Measurements from ENCODE around the gene AGAP5. TPM values are rescaled to one million over a fixed set of nuclear protein-coding genes. Genes with fewer than 3 reads are reported as not detected.
"Not testable (repeated sequence)": the region's sequence is repeated elsewhere in the genome, so short reads cannot be mapped to it uniquely, and the experiment has no call there.

AGAP5 gene
- total and polyA plus RNA-seq, 2 donors (not counting 1 experiment from before 2014, with no cell fraction given) = 11.5 to 12.9 TPM

GRCh38 chr10:73707628-73708027 lies 9.7 kb upstream of the AGAP5 start:
- H3K4me1 Mint-ChIP-seq; H3K36me3 ChIP-seq (replicated peaks in 1 of 2; ENCODE audit: control extremely low read depth in 1 of 2, control insufficient read depth in 1 of 2, extremely low read depth in 1 of 2, insufficient read depth in 2 of 2, low read length in 1 of 2); intact Hi-C loops (cut with micrococcal nuclease); H4K20me1 ChIP-seq (ENCODE audit: control insufficient read depth, insufficient read depth, low read length, poor library complexity, severe bottlenecking); H3K27me3 Mint-ChIP-seq; H3K4me3 ChIP-seq (ENCODE audit: control extremely low read depth in 1 of 5, extremely low read depth in 1 of 5, insufficient read depth in 1 of 5, low read depth in 2 of 5, low read length in 4 of 5); H3K27ac ChIP-seq (ENCODE audit: low read length in 2 of 2); H3K4me3 Mint-ChIP-seq; ATAC-seq (ENCODE audit: low read depth); CTCF ChIA-PET; H3K9me3 ChIP-seq (ENCODE audit: control extremely low read depth in 1 of 3, control insufficient read depth in 2 of 3, insufficient read depth in 1 of 3, low read length in 2 of 3); H3K9ac ChIP-seq (ENCODE audit: low read length); H3K4me2 ChIP-seq (replicated peaks; ENCODE audit: low read depth, low read length, poor library complexity, severe bottlenecking); H3K79me2 ChIP-seq (ENCODE audit: control insufficient read depth, insufficient read depth, low read length); H3K27me3 ChIP-seq (replicated peaks in 1 of 4; ENCODE audit: control extremely low read depth in 1 of 4, control insufficient read depth in 3 of 4, insufficient read depth in 4 of 4, low read length in 3 of 4); DNase-seq; H3K4me1 ChIP-seq (ENCODE audit: control insufficient read depth in 2 of 2, insufficient read depth in 2 of 2, low read length in 2 of 2); H3K27ac Mint-ChIP-seq; H3K9me3 Mint-ChIP-seq (ENCODE audit: insufficient read depth); H2AFZ ChIP-seq (ENCODE audit: insufficient read depth, low read depth, low read length, poor library complexity, severe bottlenecking); POLR2A ChIA-PET: not testable (repeated sequence)

- H3K9ac ChIP-seq (ENCODE audit: low read length); H3K4me3 Mint-ChIP-seq; H3K4me2 ChIP-seq (replicated peaks; ENCODE audit: low read depth, low read length, poor library complexity, severe bottlenecking); H3K79me2 ChIP-seq (ENCODE audit: control insufficient read depth, insufficient read depth, low read length); H3K27ac Mint-ChIP-seq; H3K4me1 ChIP-seq (ENCODE audit: control insufficient read depth in 2 of 2, insufficient read depth in 2 of 2, low read length in 2 of 2); H3K4me1 Mint-ChIP-seq; H2AFZ ChIP-seq (ENCODE audit: insufficient read depth, low read depth, low read length, poor library complexity, severe bottlenecking); H3K4me3 ChIP-seq (ENCODE audit: control extremely low read depth in 1 of 5, extremely low read depth in 1 of 5, insufficient read depth in 1 of 5, low read depth in 2 of 5, low read length in 4 of 5); DNase-seq; H3K27ac ChIP-seq (ENCODE audit: low read length in 2 of 2); CTCF ChIA-PET; ATAC-seq (ENCODE audit: low read depth); H3K27me3 Mint-ChIP-seq; H3K9me3 ChIP-seq (ENCODE audit: control extremely low read depth in 1 of 3, control insufficient read depth in 2 of 3, insufficient read depth in 1 of 3, low read length in 2 of 3); H3K36me3 ChIP-seq (replicated peaks in 1 of 2; ENCODE audit: control extremely low read depth in 1 of 2, control insufficient read depth in 1 of 2, extremely low read depth in 1 of 2, insufficient read depth in 2 of 2, low read length in 1 of 2); intact Hi-C loops (cut with micrococcal nuclease); H3K27me3 ChIP-seq (replicated peaks in 1 of 4; ENCODE audit: control extremely low read depth in 1 of 4, control insufficient read depth in 3 of 4, insufficient read depth in 4 of 4, low read length in 3 of 4); H3K9me3 Mint-ChIP-seq (ENCODE audit: insufficient read depth); POLR2A ChIA-PET; H4K20me1 ChIP-seq (ENCODE audit: control insufficient read depth, insufficient read depth, low read length, poor library complexity, severe bottlenecking): not testable (repeated sequence)
- no CpG with 5 or more reads among the region's 2 CpGs for WGBS (ENCODE audit: insufficient coverage)
Observed at GRCh38 chr10:73706488-73706887, 8.6 kb upstream of the AGAP5 start.

DNA sequence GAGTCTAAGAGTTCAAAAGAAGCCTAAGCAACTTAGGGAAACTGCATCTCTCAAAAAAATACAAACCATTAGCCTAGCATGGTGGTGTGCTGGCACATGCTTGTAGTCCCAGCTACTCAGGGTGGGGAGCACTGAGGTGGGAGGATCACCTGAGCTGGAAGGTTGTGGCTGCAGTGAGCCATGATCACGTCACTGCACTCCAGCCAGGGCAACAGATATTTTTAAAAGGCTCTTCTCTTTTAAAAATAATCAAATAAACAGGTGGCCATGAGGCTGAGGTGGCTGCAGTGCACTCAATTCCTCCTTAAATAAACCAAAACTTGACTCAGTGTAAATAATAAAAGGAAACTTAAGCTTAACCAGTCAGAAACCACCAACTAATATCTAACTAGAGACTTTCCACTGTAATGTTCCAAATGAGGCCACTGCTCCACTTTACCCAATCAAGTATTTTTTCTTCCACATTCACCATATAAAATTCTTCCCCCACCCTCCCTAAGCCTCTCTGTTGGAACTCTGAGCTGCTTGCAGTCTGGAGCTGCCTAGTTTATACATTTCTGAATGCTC lies 7.7 kb upstream of the AGAP5 start:
- H3K27ac Mint-ChIP-seq; CTCF ChIA-PET; POLR2A ChIA-PET; H3K9ac ChIP-seq (ENCODE audit: low read length); ATAC-seq (ENCODE audit: low read depth); H3K36me3 ChIP-seq (replicated peaks in 1 of 2; ENCODE audit: control extremely low read depth in 1 of 2, control insufficient read depth in 1 of 2, extremely low read depth in 1 of 2, insufficient read depth in 2 of 2, low read length in 1 of 2); H3K4me1 ChIP-seq (ENCODE audit: control insufficient read depth in 2 of 2, insufficient read depth in 2 of 2, low read length in 2 of 2); DNase-seq; H3K79me2 ChIP-seq (ENCODE audit: control insufficient read depth, insufficient read depth, low read length); H3K27ac ChIP-seq (ENCODE audit: low read length in 2 of 2); H4K20me1 ChIP-seq (ENCODE audit: control insufficient read depth, insufficient read depth, low read length, poor library complexity, severe bottlenecking); H3K9me3 Mint-ChIP-seq (ENCODE audit: insufficient read depth); H3K27me3 ChIP-seq (replicated peaks in 1 of 4; ENCODE audit: control extremely low read depth in 1 of 4, control insufficient read depth in 3 of 4, insufficient read depth in 4 of 4, low read length in 3 of 4); H3K4me3 ChIP-seq (ENCODE audit: control extremely low read depth in 1 of 5, extremely low read depth in 1 of 5, insufficient read depth in 1 of 5, low read depth in 2 of 5, low read length in 4 of 5); H3K9me3 ChIP-seq (ENCODE audit: control extremely low read depth in 1 of 3, control insufficient read depth in 2 of 3, insufficient read depth in 1 of 3, low read length in 2 of 3); H3K27me3 Mint-ChIP-seq; H3K4me2 ChIP-seq (replicated peaks; ENCODE audit: low read depth, low read length, poor library complexity, severe bottlenecking); intact Hi-C loops (cut with micrococcal nuclease); H3K4me1 Mint-ChIP-seq; H3K4me3 Mint-ChIP-seq; H2AFZ ChIP-seq (ENCODE audit: insufficient read depth, low read depth, low read length, poor library complexity, severe bottlenecking): not testable (repeated sequence)
- WGBS (ENCODE audit: insufficient coverage) = no CpG with 5 or more reads among the region's 1 CpG

DNA sequence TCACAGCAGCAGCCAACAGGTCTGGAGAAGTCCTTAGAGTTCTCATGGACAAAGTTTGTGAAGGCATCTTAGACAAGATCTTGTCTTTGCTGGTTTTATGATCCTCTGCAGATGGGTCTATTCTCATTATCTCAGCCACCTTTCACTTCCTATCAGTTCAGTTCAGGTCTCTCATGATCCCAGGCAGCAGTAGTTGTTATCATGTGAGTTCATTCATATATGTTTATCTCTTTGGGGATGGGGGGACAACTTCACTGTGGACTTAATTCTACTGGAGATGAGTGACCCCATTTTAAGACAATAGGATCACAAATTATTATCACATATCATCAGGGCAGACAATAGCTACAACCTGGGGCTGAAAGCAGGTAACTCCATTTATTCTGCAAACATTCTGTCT lies 6.0 kb upstream of the AGAP5 start:
- H3K27me3 ChIP-seq (replicated peaks in 1 of 4; ENCODE audit: control extremely low read depth in 1 of 4, control insufficient read depth in 3 of 4, insufficient read depth in 4 of 4, low read length in 3 of 4); CTCF ChIA-PET; H3K4me2 ChIP-seq (replicated peaks; ENCODE audit: low read depth, low read length, poor library complexity, severe bottlenecking); H2AFZ ChIP-seq (ENCODE audit: insufficient read depth, low read depth, low read length, poor library complexity, severe bottlenecking); H3K4me3 Mint-ChIP-seq; H4K20me1 ChIP-seq (ENCODE audit: control insufficient read depth, insufficient read depth, low read length, poor library complexity, severe bottlenecking); H3K4me1 ChIP-seq (ENCODE audit: control insufficient read depth in 2 of 2, insufficient read depth in 2 of 2, low read length in 2 of 2); ATAC-seq (ENCODE audit: low read depth); H3K27ac ChIP-seq (ENCODE audit: low read length in 2 of 2); H3K4me1 Mint-ChIP-seq; H3K79me2 ChIP-seq (ENCODE audit: control insufficient read depth, insufficient read depth, low read length); H3K27me3 Mint-ChIP-seq; H3K9me3 Mint-ChIP-seq (ENCODE audit: insufficient read depth); intact Hi-C loops (cut with micrococcal nuclease); DNase-seq; POLR2A ChIA-PET; H3K27ac Mint-ChIP-seq; H3K9me3 ChIP-seq (ENCODE audit: control extremely low read depth in 1 of 3, control insufficient read depth in 2 of 3, insufficient read depth in 1 of 3, low read length in 2 of 3); H3K36me3 ChIP-seq (replicated peaks in 1 of 2; ENCODE audit: control extremely low read depth in 1 of 2, control insufficient read depth in 1 of 2, extremely low read depth in 1 of 2, insufficient read depth in 2 of 2, low read length in 1 of 2); H3K9ac ChIP-seq (ENCODE audit: low read length); H3K4me3 ChIP-seq (ENCODE audit: control extremely low read depth in 1 of 5, extremely low read depth in 1 of 5, insufficient read depth in 1 of 5, low read depth in 2 of 5, low read length in 4 of 5): not testable (repeated sequence)

Data from B cell (primary cell).